GM23338 (cell line): ENCODE results near the gene FAM83C. TPM values are rescaled to one million over a fixed set of nuclear protein-coding genes. Genes with fewer than 3 reads are reported as not detected.

Source experiments
- ATAC-seq: fragments of 200-7000 bp; cut with Tn5 transposase; 3 replicates; pipeline ENCODE4 v1.9.1; 2020
- DNase-seq: peaks from one replicate; pipeline ENCODE4 v3.0.0-alpha.2; 2015; ENCODE audit warnings: low spot score
- H2AFZ ChIP-seq: fragments of 200-600 bp; sonication (generic); 2 replicates; pipeline ENCODE4 v1.8.0; 2016; ENCODE audit warnings: antibody characterized with exemption, mild to moderate bottlenecking, moderate library complexity
- H3F3A ChIP-seq: fragments of 200-600 bp; sonication (generic); replicated peaks from 2 replicates; pipeline ENCODE4 v1.8.0; 2017; ENCODE audit warnings: antibody characterized with exemption, mixed run types, low read depth
- H3K27ac ChIP-seq: fragments of 200-600 bp; sonication (generic); 2 replicates; pipeline ENCODE4 v1.6.1; 2016; ENCODE audit warnings: low read depth
- H3K27me3 ChIP-seq: fragments of 200-600 bp; sonication (generic); 2 replicates; pipeline ENCODE4 v1.8.0; 2016; ENCODE audit warnings: mild to moderate bottlenecking, mixed run types, moderate library complexity; ENCODE audit not compliant: insufficient read depth
- H3K36me3 ChIP-seq: fragments of 200-600 bp; sonication (generic); 2 replicates; pipeline ENCODE4 v1.8.0; 2016; ENCODE audit warnings: mild to moderate bottlenecking; ENCODE audit not compliant: insufficient read depth
- H3K4me1 ChIP-seq: fragments of 200-600 bp; sonication (generic); 2 replicates; pipeline ENCODE4 v1.8.0; 2016; ENCODE audit warnings: mild to moderate bottlenecking, moderate library complexity; ENCODE audit not compliant: insufficient read depth
- H3K4me2 ChIP-seq: fragments of 200-600 bp; sonication (generic); 2 replicates; pipeline ENCODE4 v1.7.1; 2017; ENCODE audit warnings: mixed run types
- H3K4me3 ChIP-seq: fragments of 200-600 bp; sonication (generic); 2 replicates; pipeline ENCODE4 v1.6.1; 2016; ENCODE audit warnings: mixed run types
- H3K79me2 ChIP-seq: fragments of 200-600 bp; sonication (generic); replicated peaks from 2 replicates; pipeline ENCODE4 v1.8.0; 2017; ENCODE audit warnings: mild to moderate bottlenecking; ENCODE audit not compliant: insufficient read depth
- H3K9me2 ChIP-seq: fragments of 200-600 bp; sonication (generic); 2 replicates; pipeline ENCODE4 v1.8.0; 2017; ENCODE audit not compliant: insufficient read depth
- H4K20me1 ChIP-seq: fragments of 200-600 bp; sonication (generic); replicated peaks from 2 replicates; pipeline ENCODE4 v1.8.0; 2017; ENCODE audit warnings: mild to moderate bottlenecking; ENCODE audit not compliant: insufficient read depth
- H3K27ac Mint-ChIP-seq: 2 replicates; pipeline ENCODE4 v1.8.0; 2020; ENCODE audit warnings: inconsistent platforms, mild to moderate bottlenecking, moderate library complexity, mixed read lengths
- H3K27me3 Mint-ChIP-seq: 3 replicates; pipeline ENCODE4 v1.8.0; 2022; ENCODE audit warnings: low read depth, mild to moderate bottlenecking, moderate library complexity, mixed read lengths, inconsistent platforms; ENCODE audit not compliant: insufficient read depth, poor library complexity
- H3K36me3 Mint-ChIP-seq: 3 replicates; pipeline ENCODE4 v1.8.0; 2021; ENCODE audit warnings: low read depth, mild to moderate bottlenecking, inconsistent platforms, moderate library complexity, mixed read lengths
- H3K4me1 Mint-ChIP-seq: 3 replicates; pipeline ENCODE4 v1.8.0; 2020; ENCODE audit warnings: mild to moderate bottlenecking, inconsistent platforms, mixed read lengths
- H3K4me3 Mint-ChIP-seq: 3 replicates; pipeline ENCODE4 v1.8.0; 2021; ENCODE audit warnings: moderate library complexity, mild to moderate bottlenecking, inconsistent platforms, mixed read lengths
- H3K9me3 Mint-ChIP-seq: 3 replicates; pipeline ENCODE4 v1.8.0; 2020; ENCODE audit warnings: moderate library complexity, mild to moderate bottlenecking, inconsistent platforms, mixed read lengths
- CREB1 ChIP-seq: fragments of 250-450 bp; sonication (Bioruptor Pico); IDR thresholded peaks from 2 replicates; pipeline ENCODE4 v1.5.0; 2020; ENCODE audit warnings: low read depth, mild to moderate bottlenecking, moderate library complexity
- EZH2 ChIP-seq: fragments of 200-600 bp; sonication (generic); IDR thresholded peaks from one replicate; pipeline ENCODE4 v1.8.0; 2017; ENCODE audit warnings: antibody characterized with exemption, mild to moderate bottlenecking, low read depth; ENCODE audit not compliant: unreplicated experiment
- EZH2phosphoT487 ChIP-seq: fragments of 200-600 bp; sonication (generic); IDR thresholded peaks from one replicate; pipeline ENCODE4 v1.8.1; 2018; ENCODE audit warnings: antibody characterized with exemption; ENCODE audit not compliant: unreplicated experiment
- STAT1 ChIP-seq: IDR thresholded peaks from one replicate; pipeline ENCODE4 v1.6.1; 2016; ENCODE audit warnings: antibody characterized with exemption; ENCODE audit not compliant: unreplicated experiment
- ZNF114 ChIP-seq: fragments of 250-450 bp; sonication (Bioruptor Pico); IDR thresholded peaks from 2 replicates; pipeline ENCODE4 v1.5.0; 2020; ENCODE audit warnings: mild to moderate bottlenecking, moderate library complexity
- polyA plus RNA-seq: library from polyadenylated mRNA; unstranded; fragments of >200 nt; fragmentation: Nextera tagmentation; extraction: Ambion mirVana; gene quantifications from 2 replicates; pipeline ENCODE4 v1.2.1, GENCODE V29; 2016
- total RNA-seq: library from RNA; depleted of rRNA; stranded (reverse); fragments of >200 nt; shearing (Covaris generic); gene quantifications from 2 replicates; pipeline ENCODE4 v1.2.3, GENCODE V29; 2014
- TF ChIP-seq, protein P1 (sequence below), 2 experiments: fragments of 200-600 bp in 1 of 2; sonication (generic) in 1 of 2; conservative IDR thresholded peaks; 2 replicates each; pipeline versions ENCODE4 v1.5.1 to v1.6.1; 2016 to 2017; ENCODE audit warnings: antibody characterized with exemption in 2 of 2, low read depth in 2 of 2, mild to moderate bottlenecking in 2 of 2, moderate library complexity in 1 of 2
- TF ChIP-seq, protein P2 (sequence below): IDR thresholded peaks from 2 replicates; pipeline ENCODE4 v1.6.1; 2016; ENCODE audit warnings: antibody characterized with exemption

Gene FAM83C
- total and polyA plus RNA-seq, 2 experiments from 2014 or later = 0.10 TPM; not detected in 1

DNA sequence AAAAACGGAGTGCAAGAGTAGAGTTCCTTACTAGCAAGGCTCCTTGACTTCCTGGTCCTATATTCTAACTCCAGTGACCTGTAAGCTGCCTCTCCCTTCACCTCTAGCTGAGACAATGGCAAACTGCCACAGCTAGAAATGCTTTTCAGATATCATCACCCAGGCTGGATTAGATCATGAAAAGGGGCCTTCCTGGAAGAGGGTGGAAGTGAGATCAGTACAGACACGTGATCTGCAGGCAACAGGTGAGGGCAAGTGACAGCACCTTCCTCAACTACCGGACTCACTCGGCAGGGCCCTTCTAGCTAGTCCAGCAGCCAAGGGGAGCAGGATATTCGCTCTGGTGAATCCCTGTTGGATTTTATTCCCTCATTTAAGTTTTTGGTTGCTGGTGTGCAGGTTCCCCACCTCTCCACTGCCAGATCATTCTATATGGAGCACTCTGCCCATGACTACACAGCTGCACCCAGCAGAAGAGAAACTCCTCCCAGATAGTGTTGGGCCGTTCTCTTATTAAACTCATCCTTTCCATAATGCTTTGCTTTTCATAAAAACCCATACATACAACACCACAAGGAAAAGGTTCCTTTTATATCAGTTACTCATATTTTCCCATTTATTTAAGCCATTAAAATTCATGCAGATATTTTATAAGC lies 26.4 kb upstream of the FAM83C start (continued):
- no peak for TF ChIP-seq EZH2phosphoT487
- TF ChIP-seq, protein P1, sequence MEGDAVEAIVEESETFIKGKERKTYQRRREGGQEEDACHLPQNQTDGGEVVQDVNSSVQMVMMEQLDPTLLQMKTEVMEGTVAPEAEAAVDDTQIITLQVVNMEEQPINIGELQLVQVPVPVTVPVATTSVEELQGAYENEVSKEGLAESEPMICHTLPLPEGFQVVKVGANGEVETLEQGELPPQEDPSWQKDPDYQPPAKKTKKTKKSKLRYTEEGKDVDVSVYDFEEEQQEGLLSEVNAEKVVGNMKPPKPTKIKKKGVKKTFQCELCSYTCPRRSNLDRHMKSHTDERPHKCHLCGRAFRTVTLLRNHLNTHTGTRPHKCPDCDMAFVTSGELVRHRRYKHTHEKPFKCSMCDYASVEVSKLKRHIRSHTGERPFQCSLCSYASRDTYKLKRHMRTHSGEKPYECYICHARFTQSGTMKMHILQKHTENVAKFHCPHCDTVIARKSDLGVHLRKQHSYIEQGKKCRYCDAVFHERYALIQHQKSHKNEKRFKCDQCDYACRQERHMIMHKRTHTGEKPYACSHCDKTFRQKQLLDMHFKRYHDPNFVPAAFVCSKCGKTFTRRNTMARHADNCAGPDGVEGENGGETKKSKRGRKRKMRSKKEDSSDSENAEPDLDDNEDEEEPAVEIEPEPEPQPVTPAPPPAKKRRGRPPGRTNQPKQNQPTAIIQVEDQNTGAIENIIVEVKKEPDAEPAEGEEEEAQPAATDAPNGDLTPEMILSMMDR (conservative IDR thresholded peaks at IDR 0.05; ENCODE audit: low read depth in 2 of 2) = no peak
- no peak for TF ChIP-seq CREB1 (CRISPR knock-in tag)

DNA sequence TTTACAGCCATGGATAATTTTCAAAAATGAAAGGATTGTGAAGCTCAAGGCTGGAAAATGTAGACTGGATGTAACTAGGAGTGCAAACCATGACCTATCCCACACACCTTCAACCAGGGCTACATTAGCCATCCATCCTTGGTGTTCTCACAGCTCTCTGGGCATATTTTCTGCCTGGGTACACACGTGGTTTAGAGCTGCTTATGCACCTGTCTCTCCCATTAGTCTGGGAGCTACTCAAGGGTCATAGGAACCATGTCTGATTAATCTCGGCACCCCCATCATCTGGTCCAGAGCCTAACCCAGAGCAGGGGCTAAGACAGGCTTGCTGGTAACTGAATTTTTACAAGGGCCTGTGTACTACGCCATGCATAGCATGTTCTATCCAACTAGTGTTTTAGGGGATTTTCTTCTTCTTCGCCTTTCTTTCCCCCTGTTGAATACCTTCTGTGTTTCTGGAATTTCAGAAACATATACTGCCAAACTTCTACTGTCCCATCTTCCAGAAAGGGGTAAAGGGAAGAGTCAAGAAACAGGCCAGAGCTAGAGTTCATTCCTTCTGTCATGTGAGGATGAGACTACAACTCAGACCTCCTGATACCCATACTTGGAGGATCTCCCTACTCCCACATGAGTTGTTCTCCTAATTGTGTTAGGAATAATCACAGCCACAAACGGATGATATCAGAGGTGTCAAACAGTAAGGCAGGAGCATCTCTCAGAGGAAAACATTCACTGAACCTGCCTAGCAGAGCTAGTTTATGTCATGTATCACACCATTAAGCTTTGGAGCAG lies 25.4 kb upstream of the FAM83C start:
- no peak overlapping the region for H3K4me3 Mint-ChIP-seq
- H3K27ac Mint-ChIP-seq = no peak overlapping the region
- Histone ChIP-seq H3K27me3 (no peaks in the 10 kb centered on the region), H3K4me3 (no peak overlapping the region), H3K79me2 (no peaks in the 10 kb centered on the region), H4K20me1 (no peaks in the 10 kb centered on the region), H3K4me2 (no peak overlapping the region), H3K9me2 (no peaks in the 10 kb centered on the region), H3F3A (no peaks in the 10 kb centered on the region), H3K4me1 (peaks cover 11% of the 10 kb centered on the region), H3K36me3 (no peaks in the 10 kb centered on the region), H2AFZ (no peak overlapping the region), H3K27ac (no peak overlapping the region)
- H3K9me3 Mint-ChIP-seq = no peaks in the 10 kb centered on the region; the same call in 2 of the 3 replicates
- H3K4me1 Mint-ChIP-seq = peaks cover 35% of the 10 kb centered on the region
- H3K36me3 Mint-ChIP-seq = peaks cover 2% of the 10 kb centered on the region; the same call in 1 of the 3 replicates
- no peak for DNase-seq
- ATAC-seq = no peak
- H3K27me3 Mint-ChIP-seq = peaks cover 5% of the 10 kb centered on the region
- TF ChIP-seq STAT1 = no peak
- TF ChIP-seq, protein P2, sequence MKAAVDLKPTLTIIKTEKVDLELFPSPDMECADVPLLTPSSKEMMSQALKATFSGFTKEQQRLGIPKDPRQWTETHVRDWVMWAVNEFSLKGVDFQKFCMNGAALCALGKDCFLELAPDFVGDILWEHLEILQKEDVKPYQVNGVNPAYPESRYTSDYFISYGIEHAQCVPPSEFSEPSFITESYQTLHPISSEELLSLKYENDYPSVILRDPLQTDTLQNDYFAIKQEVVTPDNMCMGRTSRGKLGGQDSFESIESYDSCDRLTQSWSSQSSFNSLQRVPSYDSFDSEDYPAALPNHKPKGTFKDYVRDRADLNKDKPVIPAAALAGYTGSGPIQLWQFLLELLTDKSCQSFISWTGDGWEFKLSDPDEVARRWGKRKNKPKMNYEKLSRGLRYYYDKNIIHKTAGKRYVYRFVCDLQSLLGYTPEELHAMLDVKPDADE = no peak
- no peak for TF ChIP-seq EZH2
- no peak for TF ChIP-seq ZNF114 (CRISPR knock-in tag)
- TF ChIP-seq, protein P1 (conservative IDR thresholded peaks at IDR 0.05; ENCODE audit: low read depth in 2 of 2) = no peak
- no peak for TF ChIP-seq EZH2phosphoT487
